Myocyte (in vitro differentiated cells): ENCODE results near the gene ZCCHC7. TPM values are rescaled to one million over a fixed set of nuclear protein-coding genes. Genes with fewer than 3 reads are reported as not detected.
"Not testable (repeated sequence)": the region's sequence is repeated elsewhere in the genome, so short reads cannot be mapped to it uniquely, and the experiment has no call there.

Experiments used
- DNase-seq: peaks from one replicate; pipeline ENCODE4 v3.0.0-alpha.2; 2012; ENCODE audit warnings: low read depth
- total RNA-seq: library from RNA; depleted of rRNA; stranded (reverse); fragments of >200 nt; gene quantifications from 2 replicates; pipeline ENCODE4 v1.2.3, GENCODE V29; 2014

ZCCHC7 gene
- total RNA-seq, 1 donor from 2014 or later, result 21.0 TPM

- no peak for DNase-seq
These were observed 275.3 kb downstream of the ZCCHC7 start for GRCh38 chr9:37395663-37396062.

- DNase-seq, result not testable (repeated sequence)
These were observed 277.6 kb downstream of the ZCCHC7 start for GRCh38 chr9:37397948-37398347.

GRCh38 chr9:37398464-37399025 lies 278.2 kb downstream of the ZCCHC7 start:
- DNase-seq, result no peak

- DNase-seq, result no peak
These were observed 279.0 kb downstream of the ZCCHC7 start for GRCh38 chr9:37399336-37399735.

- no peak for DNase-seq
These were observed 284.2 kb downstream of the ZCCHC7 start for GRCh38 chr9:37404590-37404989.

- no peak for DNase-seq
These were observed 285.0 kb downstream of the ZCCHC7 start for GRCh38 chr9:37405350-37405749.

GRCh38 chr9:37405764-37406380 lies 285.5 kb downstream of the ZCCHC7 start:
- no peak for DNase-seq

- no peak for DNase-seq
These were observed 286.4 kb downstream of the ZCCHC7 start for GRCh38 chr9:37406603-37407401.

- no peak for DNase-seq
These were observed 287.1 kb downstream of the ZCCHC7 start for GRCh38 chr9:37407468-37407867.

Other genes with a start within 250 kb of the ZCCHC7 start
- gene PAX5, start 86.3 kb upstream of the ZCCHC7 start, total RNA-seq, result not detected in 2 replicates